GM20000 (cell line): ENCODE data around the gene CGN.
A peak's percentile ranks its signal among the peaks of the same experiment; 100 is the strongest.

ENCODE experiments used
- DNase-seq: peaks from one replicate; pipeline ENCODE4 v3.0.0; 2012; ENCODE audit warnings: low spot score
- TF ChIP-seq, protein P1 (sequence below): IDR thresholded peaks from 2 replicates; pipeline ENCODE4 v1.5.1; 2012; ENCODE audit warnings: mild to moderate bottlenecking, control low read depth; ENCODE audit errors: extremely low read depth, missing control alignments

CGN gene

GRCh38 chr1:151524736-151525135 is 13.5 kb downstream of the CGN start:
- no peak for DNase-seq
- TF ChIP-seq, protein P1, sequence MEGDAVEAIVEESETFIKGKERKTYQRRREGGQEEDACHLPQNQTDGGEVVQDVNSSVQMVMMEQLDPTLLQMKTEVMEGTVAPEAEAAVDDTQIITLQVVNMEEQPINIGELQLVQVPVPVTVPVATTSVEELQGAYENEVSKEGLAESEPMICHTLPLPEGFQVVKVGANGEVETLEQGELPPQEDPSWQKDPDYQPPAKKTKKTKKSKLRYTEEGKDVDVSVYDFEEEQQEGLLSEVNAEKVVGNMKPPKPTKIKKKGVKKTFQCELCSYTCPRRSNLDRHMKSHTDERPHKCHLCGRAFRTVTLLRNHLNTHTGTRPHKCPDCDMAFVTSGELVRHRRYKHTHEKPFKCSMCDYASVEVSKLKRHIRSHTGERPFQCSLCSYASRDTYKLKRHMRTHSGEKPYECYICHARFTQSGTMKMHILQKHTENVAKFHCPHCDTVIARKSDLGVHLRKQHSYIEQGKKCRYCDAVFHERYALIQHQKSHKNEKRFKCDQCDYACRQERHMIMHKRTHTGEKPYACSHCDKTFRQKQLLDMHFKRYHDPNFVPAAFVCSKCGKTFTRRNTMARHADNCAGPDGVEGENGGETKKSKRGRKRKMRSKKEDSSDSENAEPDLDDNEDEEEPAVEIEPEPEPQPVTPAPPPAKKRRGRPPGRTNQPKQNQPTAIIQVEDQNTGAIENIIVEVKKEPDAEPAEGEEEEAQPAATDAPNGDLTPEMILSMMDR = no peak

- no peak for DNase-seq
- TF ChIP-seq, protein P1 = no peak
Measured at GRCh38 chr1:151526735-151527525, 15.7 kb downstream of the CGN start.

GRCh38 chr1:151529211-151529702 is 18.1 kb downstream of the CGN start:
- TF ChIP-seq, protein P1 = no peak
- DNase-seq = no peak

DNA sequence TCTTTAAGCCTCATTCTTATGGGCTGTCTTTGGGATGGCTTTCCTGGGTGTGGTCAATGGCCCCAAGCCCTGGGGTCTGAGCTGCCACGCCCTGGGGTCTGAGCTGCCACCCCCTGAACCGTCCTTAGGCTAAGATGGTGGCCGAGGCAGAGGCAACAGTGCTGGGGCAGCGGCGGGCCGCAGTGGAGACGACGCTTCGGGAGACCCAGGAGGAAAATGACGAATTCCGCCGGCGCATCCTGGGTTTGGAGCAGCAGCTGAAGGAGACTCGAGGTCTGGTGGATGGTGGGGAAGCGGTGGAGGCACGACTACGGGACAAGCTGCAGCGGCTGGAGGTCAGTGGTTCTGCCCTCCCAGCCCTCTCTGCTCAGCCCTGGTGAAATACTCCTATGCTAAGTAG is 18.6 kb downstream of the CGN start:
- no peak for DNase-seq
- TF ChIP-seq, protein P1 = no peak

DNA sequence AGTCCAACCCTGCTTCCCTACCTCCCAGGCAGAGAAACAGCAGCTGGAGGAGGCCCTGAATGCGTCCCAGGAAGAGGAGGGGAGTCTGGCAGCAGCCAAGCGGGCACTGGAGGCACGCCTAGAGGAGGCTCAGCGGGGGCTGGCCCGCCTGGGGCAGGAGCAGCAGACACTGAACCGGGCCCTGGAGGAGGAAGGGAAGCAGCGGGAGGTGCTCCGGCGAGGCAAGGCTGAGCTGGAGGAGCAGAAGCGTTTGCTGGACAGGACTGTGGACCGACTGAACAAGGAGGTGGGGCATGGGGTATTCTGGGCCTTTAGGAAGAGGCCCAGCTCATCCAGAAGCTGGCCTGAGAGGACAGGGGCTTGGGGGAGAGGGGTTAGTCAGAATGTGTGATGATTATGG is 19.3 kb downstream of the CGN start:
- TF ChIP-seq, protein P1 = no peak
- DNase-seq = no peak

DNA sequence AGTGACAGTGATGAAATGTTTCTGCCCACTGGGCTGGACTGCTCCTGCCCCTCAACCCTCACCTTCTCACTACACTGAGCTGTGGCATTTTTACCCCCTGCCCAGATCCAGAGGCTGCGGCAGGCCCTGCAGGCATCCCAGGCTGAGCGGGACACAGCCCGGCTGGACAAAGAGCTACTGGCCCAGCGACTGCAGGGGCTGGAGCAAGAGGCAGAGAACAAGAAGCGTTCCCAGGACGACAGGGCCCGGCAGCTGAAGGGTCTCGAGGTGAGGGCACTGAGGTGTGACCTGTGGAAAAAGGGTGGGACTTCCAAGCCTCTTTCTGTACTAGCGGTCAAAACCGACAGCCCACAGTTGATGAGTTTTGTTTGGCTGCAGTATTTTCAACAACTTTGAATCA is 22.7 kb downstream of the CGN start:
- TF ChIP-seq, protein P1 = no peak
- no peak for DNase-seq

GRCh38 chr1:151534662-151535278 is 23.6 kb downstream of the CGN start:
- TF ChIP-seq, protein P1 = peak; percentile 89
- peak; percentile 80 for DNase-seq
